GM21528 (cell line): ENCODE results near the gene CEP192.

Source experiments
- ATAC-seq: cut with Tn5 transposase; IDR thresholded peaks from one replicate; pipeline ENCODE4 v1.9.1; 2021; ENCODE audit warnings: mild to moderate bottlenecking, moderate library complexity; ENCODE audit not compliant: unreplicated experiment, low FRiP score

CEP192 gene

DNA sequence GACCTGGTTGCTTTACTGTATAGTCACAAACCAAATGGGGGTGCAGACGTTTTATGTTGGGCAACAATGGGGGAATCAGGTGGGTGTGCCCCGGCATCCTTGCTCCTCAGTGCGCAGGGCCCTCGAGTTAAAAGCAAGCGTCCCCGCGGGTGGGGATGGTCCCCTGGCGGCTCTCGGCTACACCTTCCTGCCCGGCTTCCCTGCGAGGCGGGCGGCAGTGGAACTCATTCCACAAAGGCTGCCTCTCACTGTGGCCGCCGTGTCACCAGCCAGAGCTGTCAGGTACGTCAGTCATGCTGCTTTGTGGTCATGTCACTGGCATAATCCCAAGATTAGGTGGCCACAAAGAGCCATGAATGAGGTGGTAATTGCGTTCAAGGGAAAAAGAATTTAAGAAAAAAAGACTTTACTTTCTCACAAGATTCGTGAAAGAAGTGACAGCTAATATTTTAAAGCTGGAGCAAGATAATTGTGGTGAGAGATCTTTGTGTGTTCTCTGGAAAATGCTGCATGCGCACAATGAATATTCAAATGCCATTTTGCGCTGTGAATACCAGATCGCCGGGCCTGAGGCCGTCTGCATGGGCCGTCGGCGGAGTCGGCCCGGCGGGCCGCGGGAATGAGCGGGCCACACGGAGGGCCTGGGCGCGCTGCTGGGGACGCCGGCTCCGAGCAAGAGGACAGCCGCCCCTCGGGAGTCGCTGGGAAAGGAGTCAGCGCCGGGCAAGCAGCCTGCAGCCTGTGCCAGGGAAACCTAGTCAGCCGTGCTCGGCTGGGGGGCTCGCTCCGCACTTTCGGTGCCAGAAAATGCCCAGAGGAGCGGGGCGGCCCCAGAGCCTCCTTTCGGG, 145.1 kb downstream of the CEP192 start:
- no peak for ATAC-seq

DNA sequence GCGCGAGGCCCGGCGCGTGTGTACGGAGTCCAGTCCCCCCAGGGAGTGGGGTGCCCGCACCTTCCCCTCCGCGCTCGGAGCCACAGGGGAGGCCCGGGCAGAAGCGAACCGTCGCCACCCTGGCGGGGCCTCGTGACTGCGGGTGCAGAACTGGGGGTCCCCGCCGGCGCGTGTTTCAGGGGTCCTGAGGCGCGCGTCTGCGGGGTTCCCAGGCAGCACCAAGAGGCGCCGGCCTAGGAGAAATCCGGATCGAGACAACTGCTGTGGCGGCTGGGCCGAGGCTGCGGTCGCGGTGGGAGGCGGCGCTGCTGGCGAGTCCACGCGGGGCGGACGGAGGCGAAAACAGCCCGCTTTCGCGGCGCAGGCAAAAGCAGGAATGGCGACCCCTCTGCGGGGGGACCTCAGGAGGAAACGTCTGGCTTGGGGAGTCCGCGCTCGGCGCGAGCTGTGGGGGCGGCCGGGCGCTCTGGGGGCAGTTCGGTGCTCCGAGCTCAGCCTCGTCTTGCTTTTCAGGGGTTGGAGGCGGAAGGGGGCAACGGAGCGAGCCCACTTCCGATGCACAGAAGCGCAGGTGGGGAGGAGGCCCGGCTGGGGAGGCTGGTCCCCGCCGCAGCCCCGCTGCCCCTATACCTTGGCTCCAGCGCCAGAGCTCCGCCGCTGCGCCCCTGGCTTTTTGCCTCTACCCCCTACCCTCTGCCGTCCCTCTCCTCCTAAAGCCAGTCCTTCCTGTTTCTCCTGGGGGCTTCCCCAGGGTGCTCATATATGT, 145.9 kb downstream of the CEP192 start:
- ATAC-seq: peak; percentile 32

DNA sequence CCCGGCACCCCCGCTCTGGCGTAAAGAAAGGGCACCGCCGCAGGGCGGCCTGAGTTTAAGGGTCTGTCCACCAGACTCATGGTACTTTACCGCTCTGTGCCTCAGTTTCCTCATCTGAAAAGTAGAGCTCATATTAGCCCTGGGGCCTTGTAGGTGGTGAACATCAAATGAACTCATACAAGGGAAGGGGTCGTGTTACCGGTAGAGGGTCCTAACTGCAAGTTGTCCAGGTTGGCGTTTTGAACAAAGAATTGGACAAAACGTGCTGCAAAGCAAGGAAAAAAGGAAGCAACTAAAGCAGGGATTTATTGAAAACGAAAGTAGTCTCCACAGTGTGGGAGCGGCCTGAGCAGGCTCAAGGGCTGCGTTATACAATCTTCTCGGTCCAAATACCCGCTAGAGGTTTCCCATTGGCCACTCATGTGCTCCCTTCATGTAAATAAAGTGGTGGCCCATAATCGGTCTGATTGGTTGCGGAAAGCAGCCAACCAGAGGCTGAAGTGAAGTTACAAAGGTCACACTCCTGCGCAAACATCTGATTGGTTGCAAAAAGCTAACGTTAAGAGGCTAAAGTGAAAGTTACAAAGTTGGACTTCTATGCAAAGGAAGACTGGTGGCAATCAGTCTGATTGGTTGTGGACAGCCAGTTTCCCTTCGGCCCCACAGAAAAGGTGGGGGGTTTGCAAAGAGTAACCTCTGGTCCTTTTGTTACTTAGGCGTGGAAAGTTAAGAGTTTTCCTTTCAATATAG, 146.7 kb downstream of the CEP192 start:
- ATAC-seq: peak; percentile 91

DNA sequence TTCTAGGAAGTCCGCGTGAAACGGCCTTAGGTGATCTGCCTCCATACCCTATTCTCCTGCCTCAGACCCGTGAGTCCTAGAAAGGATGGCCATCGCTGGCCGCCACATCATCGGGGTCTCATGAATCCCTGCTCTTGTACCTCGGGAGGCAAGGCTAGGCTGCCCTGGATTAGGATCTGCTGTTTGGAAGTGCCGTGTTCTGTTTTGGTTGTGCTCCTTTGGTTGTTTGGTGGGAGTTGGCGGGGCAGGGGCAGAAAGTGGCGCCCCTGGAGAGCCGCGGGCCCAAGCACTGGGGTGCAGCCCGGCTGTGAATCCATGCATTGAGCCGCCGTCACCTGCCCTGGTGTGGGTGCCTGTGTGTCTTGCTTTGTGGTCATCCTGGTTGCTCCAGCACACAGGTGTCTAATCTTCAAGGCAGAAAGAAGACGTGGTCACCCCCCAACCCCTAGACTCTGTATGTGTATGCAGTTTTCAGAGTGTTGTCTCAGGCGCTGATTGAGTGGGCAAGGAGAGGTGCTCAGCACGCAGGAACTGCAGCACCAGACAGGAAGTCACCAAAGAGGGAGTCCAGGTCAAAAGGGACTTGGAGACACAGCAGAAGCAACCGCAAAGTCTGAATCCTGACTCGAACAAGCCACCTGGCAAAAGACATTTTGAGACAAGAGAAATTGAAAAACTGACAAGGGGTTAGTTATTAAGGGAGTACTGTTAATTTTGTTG, 147.4 kb downstream of the CEP192 start:
- ATAC-seq: no peak

DNA sequence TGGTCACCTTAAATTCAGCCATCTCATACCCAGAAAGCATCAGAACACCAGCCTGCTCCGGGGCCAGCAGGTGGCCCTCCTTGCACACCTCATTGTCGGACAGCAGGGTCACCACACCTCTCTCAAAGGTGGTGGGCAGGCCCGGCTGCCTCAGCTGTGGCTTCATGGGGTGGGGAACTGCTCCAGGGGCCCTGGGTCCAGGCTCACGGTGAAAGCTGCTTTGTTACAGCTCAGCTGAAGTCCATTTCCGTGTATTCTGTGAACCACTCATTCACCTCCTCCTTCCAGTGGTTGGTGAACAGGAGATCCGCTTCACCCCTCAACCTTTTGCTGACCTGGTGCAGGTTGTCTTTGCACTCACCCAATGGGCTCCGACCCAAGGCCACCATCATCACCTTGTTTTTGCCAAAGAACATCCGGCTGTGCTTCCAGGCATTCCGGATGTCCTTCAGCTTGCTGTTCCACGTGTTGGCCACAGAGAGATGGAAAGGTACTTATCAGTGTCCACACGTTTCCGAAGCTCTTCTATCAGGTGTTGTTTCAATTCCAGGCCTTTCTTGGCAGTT, 148.8 kb downstream of the CEP192 start:
- no peak for ATAC-seq

DNA sequence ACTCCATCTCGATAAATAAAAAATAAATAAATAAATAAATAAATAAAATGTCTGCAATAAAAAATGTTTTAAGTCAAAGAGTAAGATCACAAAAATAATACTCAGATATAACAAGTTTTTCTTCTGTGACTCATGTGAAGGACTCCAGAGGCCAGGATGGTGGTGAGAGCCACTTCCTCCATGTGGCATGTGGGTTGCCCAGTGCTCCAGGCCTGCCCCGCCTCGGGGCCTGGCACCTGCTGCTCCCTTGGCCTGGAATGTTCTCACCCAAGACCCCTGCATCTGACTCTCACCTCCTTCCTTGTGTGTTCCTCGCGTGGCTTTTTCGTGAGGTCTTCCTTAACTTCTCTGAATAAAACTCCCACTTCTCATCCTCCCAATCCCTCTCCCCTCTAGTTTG, 150.0 kb downstream of the CEP192 start:
- ATAC-seq: no peak

DNA sequence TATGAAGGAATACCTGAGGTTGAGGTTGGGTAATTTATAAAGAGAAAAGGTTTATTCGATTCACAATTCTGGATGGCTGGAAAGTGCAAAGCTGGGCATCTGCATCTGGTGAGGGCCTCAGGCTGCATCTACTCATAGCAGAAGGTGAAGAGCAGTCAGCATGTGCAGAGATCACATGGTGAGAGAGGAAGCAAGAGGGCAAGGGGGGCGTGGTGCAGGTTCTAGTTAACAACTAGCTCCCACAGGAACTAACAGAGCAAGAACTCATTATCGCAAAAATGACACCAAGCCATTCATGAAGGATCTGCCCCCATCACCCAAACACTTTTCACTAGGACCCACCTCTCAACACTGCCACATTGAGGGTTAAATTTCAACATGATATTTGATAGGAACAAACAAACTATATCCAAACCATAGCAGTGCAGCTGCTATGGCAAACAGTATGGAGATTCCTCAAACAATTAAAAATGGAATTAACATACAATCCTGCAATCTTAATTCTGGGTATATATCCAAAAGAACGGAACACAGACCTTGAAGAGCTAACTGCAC, 154.6 kb downstream of the CEP192 start:
- no peak for ATAC-seq

DNA sequence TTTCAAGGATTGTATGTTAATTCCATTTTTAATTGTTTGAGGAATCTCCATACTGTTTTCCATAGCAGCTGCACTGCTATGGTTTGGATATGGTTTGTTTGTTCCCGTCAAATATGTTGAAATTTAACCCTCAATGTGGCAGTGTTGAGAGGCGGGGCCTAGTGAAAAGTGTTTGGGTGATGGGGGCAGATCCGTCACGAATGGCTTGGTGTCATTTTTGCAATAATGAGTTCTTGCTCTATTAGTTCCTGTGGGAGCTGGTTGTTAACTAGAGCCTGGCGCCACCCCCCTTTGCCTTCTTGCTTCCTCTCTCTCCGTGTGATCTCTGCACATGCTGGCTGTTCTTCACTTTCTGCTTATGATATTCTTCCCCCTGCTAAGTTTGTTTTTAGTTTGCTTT, 156.0 kb downstream of the CEP192 start:
- no peak for ATAC-seq

DNA sequence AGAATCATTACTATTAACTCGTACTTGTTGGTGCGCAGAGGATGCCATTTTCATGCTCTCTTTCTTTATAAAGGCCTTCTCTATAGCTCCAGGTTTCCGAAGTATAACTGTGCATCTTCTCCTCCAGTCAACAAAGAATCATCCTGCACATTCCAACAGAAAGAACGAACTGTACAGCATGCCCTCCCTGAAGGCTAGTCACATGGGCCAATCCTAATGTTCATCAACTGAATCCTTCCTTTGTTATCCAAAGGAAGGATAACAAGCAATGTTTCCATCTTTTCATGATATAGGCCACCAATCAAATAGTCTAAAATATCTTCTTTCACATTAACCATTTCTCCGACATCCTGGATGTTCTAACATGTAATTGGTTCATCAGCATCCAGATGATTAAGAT, 160.5 kb downstream of the CEP192 start:
- ATAC-seq: no peak

DNA sequence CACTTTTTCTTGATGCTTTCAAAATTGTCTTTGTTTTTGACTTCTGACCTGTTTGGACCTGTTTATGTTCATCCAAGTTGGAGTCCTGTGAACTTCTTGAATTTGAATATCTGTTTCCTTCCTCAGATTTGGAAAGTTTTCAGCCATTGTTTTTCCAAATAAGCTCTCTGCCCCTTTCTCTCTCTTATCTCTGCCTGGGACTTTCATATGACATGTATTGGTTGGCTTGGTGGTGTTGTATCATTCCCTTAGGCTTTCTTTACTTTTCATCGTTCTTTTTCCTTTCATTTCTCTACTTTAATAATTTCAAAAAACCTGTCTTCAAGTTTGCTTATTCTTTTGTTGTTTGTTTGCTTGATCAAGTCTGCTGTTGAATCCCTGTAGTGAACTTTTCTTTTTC, 167.3 kb downstream of the CEP192 start:
- ATAC-seq: no peak

DNA sequence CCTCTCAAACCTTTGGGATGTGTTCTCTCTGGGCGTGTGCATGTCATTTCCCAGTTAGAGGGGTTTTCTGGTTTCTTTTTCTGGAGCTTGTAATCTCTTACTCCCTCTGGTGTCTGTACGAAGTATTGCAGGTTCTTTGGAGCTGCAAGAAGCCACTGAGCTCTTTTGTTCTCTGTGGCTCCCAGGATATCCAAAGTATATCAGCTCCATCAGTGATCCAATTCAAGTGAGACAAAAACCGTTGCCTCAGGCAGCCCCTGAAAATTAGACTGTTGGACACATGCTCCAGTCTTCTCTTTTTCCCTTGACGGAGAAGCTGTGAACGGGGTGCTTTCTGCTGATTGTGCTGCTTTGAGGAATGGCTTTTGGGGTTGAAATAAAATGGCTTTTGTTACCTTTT, 168.4 kb downstream of the CEP192 start:
- ATAC-seq: no peak

DNA sequence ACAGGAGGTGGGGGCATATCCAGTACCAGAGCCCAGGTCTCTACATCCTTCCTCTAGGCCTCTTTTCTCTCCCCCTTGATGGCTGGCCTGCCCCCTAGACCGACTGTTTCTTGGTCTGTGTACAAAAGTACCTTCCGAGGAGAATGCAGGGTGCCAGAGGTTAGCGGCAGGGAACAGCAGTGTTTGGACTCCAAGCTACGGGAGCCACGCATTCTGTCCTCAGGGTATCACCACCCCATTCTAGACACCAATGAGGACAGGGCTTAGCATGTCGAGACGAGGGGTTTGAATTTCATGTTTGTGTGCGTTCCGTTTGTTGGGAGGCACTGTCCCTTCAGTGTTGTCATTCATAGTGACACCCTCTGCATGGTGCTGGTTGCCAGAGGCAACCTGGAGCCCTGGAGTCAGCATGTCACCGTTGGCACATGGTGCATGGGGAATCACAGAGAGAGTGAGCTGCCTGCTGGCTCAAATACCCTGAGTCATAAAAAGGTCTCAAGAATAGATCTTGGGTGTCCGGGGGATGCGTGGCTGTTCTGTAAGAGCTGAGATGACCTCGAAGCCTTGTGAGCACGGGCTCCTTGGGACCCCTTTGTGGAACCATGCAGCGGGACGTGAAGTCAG, 170.2 kb downstream of the CEP192 start:
- ATAC-seq: no peak

DNA sequence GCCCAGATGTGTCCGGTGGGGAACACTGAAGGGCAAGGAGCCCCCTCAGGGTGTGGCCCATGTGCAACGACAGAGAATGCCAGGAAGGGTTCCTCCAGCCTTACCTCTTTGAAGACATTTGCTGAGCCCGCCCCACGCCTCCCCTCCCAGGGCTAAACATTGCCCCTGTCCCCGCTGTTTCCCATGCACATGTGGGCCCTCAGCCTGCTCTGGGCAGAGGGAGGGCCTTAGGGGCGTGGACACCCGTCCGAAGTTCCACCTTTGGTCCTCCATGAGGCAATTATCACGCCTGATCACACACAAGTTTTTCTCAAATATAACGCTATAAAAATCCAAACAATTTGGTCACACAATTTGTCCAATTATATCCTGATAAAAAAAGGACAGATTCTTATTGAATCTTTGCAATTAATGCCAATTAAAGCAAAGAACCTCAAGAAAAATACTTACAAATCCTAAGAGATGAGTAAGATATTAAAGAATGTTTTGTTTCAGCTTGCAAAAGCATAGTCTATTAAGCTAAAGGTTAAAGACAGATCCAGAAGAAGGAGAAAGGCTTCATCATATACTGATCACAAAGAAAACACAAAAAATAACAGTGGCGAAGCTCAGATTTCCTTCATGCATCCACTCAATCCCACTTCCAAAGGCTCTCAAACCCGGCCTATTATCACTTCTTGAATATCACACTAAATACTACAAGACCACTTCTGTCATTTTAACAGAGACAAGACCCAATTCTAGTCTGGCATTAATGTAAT, 172.2 kb downstream of the CEP192 start:
- ATAC-seq: no peak

DNA sequence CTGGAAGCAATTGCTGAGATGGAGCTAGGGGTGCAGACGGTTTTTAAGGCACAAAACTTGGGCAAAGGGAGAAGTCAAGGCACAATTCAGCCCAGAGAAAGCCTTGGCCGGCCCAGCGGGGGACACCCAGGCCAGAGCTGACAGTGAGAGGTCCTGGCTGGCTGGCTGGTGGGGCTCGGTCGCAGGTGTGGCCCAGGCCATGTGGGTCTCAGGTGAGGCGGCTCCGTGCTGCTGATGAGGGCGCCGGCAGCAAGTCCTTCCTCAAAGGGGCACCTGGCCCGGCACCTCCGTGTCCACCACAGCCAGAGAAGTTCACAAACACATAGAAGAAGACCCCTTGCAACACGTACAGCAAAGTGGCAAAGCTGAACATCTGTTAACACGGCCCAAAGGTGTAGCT, 173.2 kb downstream of the CEP192 start:
- ATAC-seq: no peak

DNA sequence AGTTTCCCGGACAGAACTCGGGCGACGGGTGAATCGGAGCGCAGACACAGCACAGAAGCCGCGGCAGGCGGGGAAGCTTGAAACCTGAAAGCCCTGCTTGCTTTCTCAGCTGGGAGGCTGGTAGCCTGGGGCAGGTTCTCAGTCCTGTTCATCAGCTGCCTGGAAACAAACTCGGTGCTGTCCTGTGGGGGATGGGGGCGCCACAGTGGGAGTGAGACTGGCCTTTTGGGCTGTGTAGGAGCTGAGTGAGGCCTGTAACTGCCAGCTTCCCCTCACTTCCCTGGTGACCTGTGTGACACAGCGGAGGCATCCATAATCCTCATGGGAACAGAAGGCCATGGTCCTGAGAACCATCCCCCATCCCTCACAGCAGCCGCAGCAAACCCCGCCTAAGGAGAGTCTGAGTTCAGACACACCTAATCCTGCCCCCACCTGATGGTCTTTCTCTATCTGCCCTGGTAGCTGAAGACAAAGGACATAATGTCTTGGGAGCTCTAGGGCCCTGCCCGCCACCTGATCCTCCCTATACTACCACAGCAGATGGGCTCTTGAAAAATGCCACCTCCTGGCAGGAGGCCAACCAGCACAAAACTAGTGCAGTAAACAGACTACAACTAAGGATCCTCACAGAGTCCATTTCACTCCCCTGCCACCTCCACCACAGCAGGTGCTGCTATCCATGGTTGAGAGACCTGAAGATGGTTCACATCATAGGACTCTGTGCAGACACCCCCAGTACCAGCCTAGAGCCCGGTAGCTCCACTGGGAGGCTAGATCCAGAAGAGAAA, 174.7 kb downstream of the CEP192 start:
- no peak for ATAC-seq

DNA sequence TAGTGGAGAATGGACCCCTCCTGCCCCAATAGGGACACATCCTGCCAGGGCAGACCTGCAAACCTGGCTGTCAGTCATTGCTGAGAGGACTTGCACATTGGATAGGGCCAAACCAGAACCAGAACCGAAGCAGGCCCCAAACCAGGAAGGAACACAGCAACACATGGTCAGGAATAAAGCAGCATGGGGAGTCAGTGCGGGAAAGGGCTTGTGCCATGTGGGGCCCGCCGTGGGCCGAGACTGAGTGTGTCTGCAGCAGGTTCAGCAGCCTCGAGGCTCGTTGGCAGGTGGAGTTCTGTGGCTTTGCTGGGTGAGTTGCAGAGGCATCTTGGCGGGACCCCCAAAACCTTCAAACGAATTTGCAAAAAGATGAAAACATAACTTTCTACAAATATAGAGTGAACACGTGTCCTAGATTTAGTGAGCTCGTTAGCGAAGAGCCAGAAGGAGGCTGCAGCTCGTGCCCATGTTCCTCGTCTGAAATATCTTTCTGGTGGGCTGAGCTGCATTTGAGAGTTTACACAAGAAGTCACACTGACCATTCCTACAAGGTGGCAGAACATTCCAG, 182.5 kb downstream of the CEP192 start:
- no peak for ATAC-seq
